GM20000 (cell line): ENCODE results near the gene NOCT.

Experiments used
- DNase-seq: peaks from one replicate; pipeline ENCODE4 v3.0.0; 2012; ENCODE audit warnings: low spot score
- TF ChIP-seq, protein P1 (sequence below): IDR thresholded peaks from 2 replicates; pipeline ENCODE4 v1.5.1; 2012; ENCODE audit warnings: mild to moderate bottlenecking, control low read depth; ENCODE audit errors: extremely low read depth, missing control alignments

Gene NOCT

DNA sequence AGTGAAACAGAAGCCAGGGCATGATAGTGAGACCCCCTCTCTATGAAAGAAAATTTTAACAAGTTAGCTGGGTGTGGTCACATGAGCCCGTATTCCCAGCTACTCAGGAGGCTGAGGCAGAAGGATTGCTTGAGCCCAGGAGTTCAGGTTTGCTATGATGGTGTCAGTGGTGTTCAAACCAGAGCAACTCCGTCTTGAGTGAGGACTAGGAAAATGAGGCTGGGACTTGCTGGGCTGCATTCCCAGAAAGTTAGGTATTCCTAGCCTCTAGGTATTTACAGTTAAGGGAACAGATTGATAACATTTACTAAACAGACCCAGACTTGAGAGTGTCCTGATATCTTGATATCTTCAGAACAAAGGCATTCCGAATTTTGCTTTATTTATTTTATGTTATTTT is 37.0 kb upstream of the NOCT start:
- DNase-seq, result no peak
- TF ChIP-seq, protein P1, sequence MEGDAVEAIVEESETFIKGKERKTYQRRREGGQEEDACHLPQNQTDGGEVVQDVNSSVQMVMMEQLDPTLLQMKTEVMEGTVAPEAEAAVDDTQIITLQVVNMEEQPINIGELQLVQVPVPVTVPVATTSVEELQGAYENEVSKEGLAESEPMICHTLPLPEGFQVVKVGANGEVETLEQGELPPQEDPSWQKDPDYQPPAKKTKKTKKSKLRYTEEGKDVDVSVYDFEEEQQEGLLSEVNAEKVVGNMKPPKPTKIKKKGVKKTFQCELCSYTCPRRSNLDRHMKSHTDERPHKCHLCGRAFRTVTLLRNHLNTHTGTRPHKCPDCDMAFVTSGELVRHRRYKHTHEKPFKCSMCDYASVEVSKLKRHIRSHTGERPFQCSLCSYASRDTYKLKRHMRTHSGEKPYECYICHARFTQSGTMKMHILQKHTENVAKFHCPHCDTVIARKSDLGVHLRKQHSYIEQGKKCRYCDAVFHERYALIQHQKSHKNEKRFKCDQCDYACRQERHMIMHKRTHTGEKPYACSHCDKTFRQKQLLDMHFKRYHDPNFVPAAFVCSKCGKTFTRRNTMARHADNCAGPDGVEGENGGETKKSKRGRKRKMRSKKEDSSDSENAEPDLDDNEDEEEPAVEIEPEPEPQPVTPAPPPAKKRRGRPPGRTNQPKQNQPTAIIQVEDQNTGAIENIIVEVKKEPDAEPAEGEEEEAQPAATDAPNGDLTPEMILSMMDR, result no peak

DNA sequence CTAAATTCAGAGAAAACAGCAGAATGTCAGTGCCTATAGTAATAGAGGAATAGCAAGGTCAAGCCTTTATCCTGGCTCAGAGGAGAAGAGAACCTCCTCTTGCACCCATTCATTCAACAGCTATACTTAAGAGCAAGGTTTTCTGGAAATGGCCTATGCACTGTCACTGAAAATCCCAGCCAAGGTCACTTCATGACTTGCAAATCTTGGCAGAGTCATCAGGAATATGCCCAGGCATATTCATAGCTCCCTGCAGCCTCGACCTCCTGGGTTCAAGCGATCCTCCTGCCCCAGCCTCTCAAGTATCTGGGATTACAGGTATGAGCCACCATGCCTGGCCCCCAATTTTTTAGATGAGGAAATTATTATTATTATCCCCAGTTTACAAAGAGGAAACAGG is 35.8 kb upstream of the NOCT start:
- DNase-seq, result no peak
- TF ChIP-seq, protein P1, result no peak

DNA sequence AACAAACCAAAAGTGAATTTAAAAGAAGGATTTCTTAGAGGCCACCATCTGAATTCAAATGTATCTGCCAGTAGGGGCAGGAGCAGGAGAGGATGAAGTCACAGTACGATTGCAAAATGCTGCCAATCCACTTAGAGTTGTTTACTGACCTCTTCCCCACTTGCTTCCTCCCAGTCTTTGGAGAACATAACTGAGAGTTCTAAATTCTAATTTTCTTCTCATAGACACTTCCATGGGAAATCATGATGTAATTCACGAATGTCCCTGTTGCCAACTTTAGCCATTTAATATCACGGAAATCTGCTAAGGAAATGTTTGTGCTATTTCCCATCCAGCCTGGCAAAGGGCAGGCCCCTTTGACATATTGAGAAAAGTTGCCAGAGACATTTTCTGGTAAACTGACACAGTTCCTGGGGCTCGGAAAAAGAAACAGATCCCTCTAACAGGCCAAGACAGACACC is 33.6 kb upstream of the NOCT start:
- TF ChIP-seq, protein P1, result no peak
- no peak for DNase-seq

DNA sequence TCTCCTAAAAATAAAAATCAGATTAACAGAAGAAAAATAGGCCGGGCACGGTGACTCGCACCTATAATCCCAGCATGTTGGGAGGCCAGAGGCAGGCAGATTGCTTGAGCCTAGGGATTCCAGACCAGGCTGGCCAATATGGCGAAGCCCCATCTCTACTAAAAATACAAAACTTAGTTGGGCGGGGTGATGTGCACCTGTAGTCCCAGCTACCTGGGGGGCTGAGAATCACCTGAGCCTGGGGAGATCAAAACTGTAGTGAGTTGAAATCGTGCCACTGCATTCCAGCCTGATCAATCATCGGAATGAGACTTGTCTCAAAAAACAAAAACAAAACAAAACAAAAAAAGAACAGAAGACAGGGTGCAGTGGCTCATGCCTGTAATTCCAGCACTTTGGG is 32.8 kb upstream of the NOCT start:
- TF ChIP-seq, protein P1, result no peak
- DNase-seq, result no peak

DNA sequence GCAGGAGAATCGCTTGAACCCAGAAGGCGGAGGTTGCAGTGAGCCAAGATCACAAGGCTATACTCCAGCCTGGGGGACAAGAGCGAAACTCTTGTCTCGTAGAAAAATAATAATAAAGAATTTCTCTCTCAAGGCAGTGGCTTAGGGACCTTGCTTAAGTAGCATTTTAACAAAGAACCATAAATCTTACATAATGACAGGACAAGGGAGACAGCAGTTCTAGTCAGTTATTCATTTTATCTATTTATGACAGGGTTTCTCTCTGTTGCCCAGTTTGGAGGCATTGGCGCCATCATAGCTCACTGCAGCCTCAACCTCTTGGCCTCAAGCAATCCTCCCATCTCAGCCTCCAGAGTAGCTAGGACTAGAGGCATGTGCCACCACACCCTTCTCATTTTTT is 31.9 kb upstream of the NOCT start:
- DNase-seq, result no peak
- TF ChIP-seq, protein P1, result no peak

DNA sequence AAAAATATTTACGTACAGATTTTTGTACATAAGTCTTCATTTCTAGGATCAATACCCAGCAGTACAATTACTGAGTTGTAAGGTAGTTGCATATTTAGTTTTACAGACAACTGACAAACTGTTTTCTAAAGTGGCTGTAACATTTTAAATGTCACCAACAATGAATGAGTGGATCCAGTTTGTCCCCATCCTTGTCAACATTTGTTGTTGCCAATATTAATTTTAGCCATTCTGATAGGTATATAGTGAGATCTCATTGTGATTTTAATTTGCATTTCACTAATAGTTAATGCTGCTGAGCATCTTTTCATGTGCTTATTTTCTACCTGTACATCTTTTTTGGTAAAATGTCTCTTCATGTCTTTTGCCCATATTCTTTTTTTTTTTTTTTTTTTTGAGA is 30.9 kb upstream of the NOCT start:
- DNase-seq, result no peak
- TF ChIP-seq, protein P1, result no peak

DNA sequence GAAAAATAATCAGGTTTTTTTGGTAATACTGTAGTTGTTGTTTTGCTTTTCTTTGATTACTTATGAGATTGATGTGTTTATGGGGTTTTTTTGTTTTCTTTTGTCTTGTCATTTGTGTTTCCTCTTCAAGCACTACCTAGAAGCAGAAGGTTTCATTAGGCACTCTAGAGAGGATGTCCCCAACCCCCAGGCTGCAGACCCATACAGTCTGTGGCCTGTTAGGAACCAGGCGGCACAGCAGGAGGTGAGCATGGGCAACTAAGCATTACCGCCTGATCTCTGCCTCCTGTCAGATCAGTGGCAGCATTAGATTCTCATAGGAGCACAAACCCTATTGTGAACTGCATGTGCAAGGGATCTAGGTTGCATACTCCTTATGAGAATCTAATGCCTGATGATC is 22.9 kb upstream of the NOCT start:
- TF ChIP-seq, protein P1, result no peak
- no peak for DNase-seq

DNA sequence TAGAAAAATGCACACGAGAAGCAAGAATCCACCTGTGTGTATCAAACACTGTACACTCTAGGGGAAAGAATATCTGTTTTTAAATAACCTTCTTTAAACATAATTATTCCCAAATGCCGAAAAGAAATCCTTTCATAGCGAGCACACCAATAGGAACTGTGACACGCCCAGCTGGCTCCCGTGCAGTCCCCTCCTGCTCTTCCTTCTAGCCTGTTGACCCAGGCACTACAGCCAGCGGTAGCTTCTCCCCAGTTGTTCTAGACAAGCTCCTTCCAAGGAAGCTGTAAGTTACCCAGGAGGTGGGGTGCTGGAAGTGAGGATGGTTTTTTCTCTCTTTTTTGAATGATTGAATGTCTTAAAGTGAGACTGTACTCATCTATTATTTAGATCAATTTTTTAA is 19.5 kb upstream of the NOCT start:
- no peak for DNase-seq
- TF ChIP-seq, protein P1, result no peak
